CD4-positive, alpha-beta T cell treated with Interferon gamma for 1 hour (primary cell): ENCODE results near the gene ZFYVE27.
"Not testable (repeated sequence)": the region's sequence is repeated elsewhere in the genome, so short reads cannot be mapped to it uniquely, and the experiment has no call there.

ENCODE experiments used
- DNase-seq: peaks from one replicate; pipeline ENCODE4 v3.0.0-alpha.2; 2020

ZFYVE27 gene

GRCh38 chr10:97736902-97737769, at the start of gene ZFYVE27:
Gene ZFYVE27 (plus strand): TSS chr10:97737128. CDS start chr10:97738478, 1,350 bp downstream.
- DNase-seq: peak; percentile 95

GRCh38 chr10:97687785-97688781, 48.8 kb upstream of the ZFYVE27 start:
- DNase-seq: no peak

GRCh38 chr10:97689559-97690020, 47.3 kb upstream of the ZFYVE27 start:
- DNase-seq: peak; percentile 59

- no peak for DNase-seq
Observed at GRCh38 chr10:97690133-97690532, 46.8 kb upstream of the ZFYVE27 start.

GRCh38 chr10:97698072-97698655, 38.8 kb upstream of the ZFYVE27 start:
- DNase-seq: not testable (repeated sequence)

- peak; percentile 37 for DNase-seq
Observed at GRCh38 chr10:97701438-97702069, 35.4 kb upstream of the ZFYVE27 start.

GRCh38 chr10:97703398-97704067, 33.4 kb upstream of the ZFYVE27 start:
- no peak for DNase-seq

GRCh38 chr10:97704341-97704740, 32.6 kb upstream of the ZFYVE27 start:
- no peak for DNase-seq

- DNase-seq: no peak
Observed at GRCh38 chr10:97705006-97705670, 31.8 kb upstream of the ZFYVE27 start.

GRCh38 chr10:97707134-97707861, 29.6 kb upstream of the ZFYVE27 start:
- no peak for DNase-seq

- DNase-seq: no peak
Observed at GRCh38 chr10:97708167-97708566, 28.8 kb upstream of the ZFYVE27 start.

GRCh38 chr10:97708976-97709946, 27.7 kb upstream of the ZFYVE27 start:
- DNase-seq: no peak

- DNase-seq: no peak
Observed at GRCh38 chr10:97711640-97712572, 25.0 kb upstream of the ZFYVE27 start.

GRCh38 chr10:97713339-97713825, 23.5 kb upstream of the ZFYVE27 start, which contains the start of gene MARVELD1:
Gene MARVELD1 (plus strand): TSS chr10:97713730. CDS start chr10:97713877, 147 bp downstream.
- no peak for DNase-seq

- DNase-seq: peak; percentile 61
Observed at GRCh38 chr10:97713826-97714400, 23.0 kb upstream of the ZFYVE27 start.

- peak; percentile 10 for DNase-seq
Observed at GRCh38 chr10:97714401-97715258, 22.3 kb upstream of the ZFYVE27 start.
